ENCODE data around the gene ABTB1.
"Not testable (repeated sequence)": the region's sequence is repeated elsewhere in the genome, so short reads cannot be mapped to it uniquely, and the experiment has no call there.

Gene ABTB1

GRCh38 chr3:127693336-127693843, 20.6 kb downstream of the ABTB1 start:
- Histone ChIP-seq H3K27me3 (ENCODE audit: control insufficient read depth, insufficient read depth, low read length) (no peaks in the 10 kb centered on the region), H3K9ac (ENCODE audit: low read length) (no peak overlapping the region), H3K9me3 (ENCODE audit: control insufficient read depth, low read length) (no peaks in the 10 kb centered on the region), H3K4me1 (ENCODE audit: control insufficient read depth, insufficient read depth, low read length) (peaks cover 23% of the 10 kb centered on the region), H3K36me3 (ENCODE audit: control insufficient read depth, insufficient read depth, low read length) (peaks cover 9% of the 10 kb centered on the region), H3K4me3 (ENCODE audit: low read length) (no peak overlapping the region)

- Histone ChIP-seq H3K27me3 (ENCODE audit: control insufficient read depth, insufficient read depth, low read length) (no peaks in the 10 kb centered on the region), H3K4me3 (ENCODE audit: low read length) (no peak overlapping the region), H3K36me3 (ENCODE audit: control insufficient read depth, insufficient read depth, low read length) (peaks cover 9% of the 10 kb centered on the region), H3K9ac (ENCODE audit: low read length) (no peak overlapping the region), H3K9me3 (ENCODE audit: control insufficient read depth, low read length) (no peaks in the 10 kb centered on the region), H3K4me1 (ENCODE audit: control insufficient read depth, insufficient read depth, low read length) (peaks cover 28% of the 10 kb centered on the region)
Observed at GRCh38 chr3:127694467-127695215, 21.9 kb downstream of the ABTB1 start.

GRCh38 chr3:127697551-127698240, 24.9 kb downstream of the ABTB1 start:
- Histone ChIP-seq H3K4me1 (ENCODE audit: control insufficient read depth, insufficient read depth, low read length) (peaks cover 28% of the 10 kb centered on the region), H3K4me3 (ENCODE audit: low read length) (no peak overlapping the region), H3K27me3 (ENCODE audit: control insufficient read depth, insufficient read depth, low read length) (no peaks in the 10 kb centered on the region), H3K9ac (ENCODE audit: low read length) (no peak overlapping the region), H3K9me3 (ENCODE audit: control insufficient read depth, low read length) (no peaks in the 10 kb centered on the region), H3K36me3 (ENCODE audit: control insufficient read depth, insufficient read depth, low read length) (peaks cover 9% of the 10 kb centered on the region)

GRCh38 chr3:127698286-127698685, 25.5 kb downstream of the ABTB1 start:
- Histone ChIP-seq H3K27me3 (ENCODE audit: control insufficient read depth, insufficient read depth, low read length) (no peaks in the 10 kb centered on the region), H3K36me3 (ENCODE audit: control insufficient read depth, insufficient read depth, low read length) (peaks cover 4% of the 10 kb centered on the region), H3K4me1 (ENCODE audit: control insufficient read depth, insufficient read depth, low read length) (peaks cover 28% of the 10 kb centered on the region), H3K4me3 (ENCODE audit: low read length) (no peak overlapping the region), H3K9ac (ENCODE audit: low read length) (no peak overlapping the region), H3K9me3 (ENCODE audit: control insufficient read depth, low read length) (no peaks in the 10 kb centered on the region)

GRCh38 chr3:127698691-127699415, 26.1 kb downstream of the ABTB1 start:
- no peaks in the 10 kb centered on the region for H3K27me3 ChIP-seq (ENCODE audit: control insufficient read depth, insufficient read depth, low read length)
- H3K36me3 ChIP-seq (ENCODE audit: control insufficient read depth, insufficient read depth, low read length): peaks cover 4% of the 10 kb centered on the region
- no peak overlapping the region for H3K4me3 ChIP-seq (ENCODE audit: low read length)
- peaks cover 28% of the 10 kb centered on the region for H3K4me1 ChIP-seq (ENCODE audit: control insufficient read depth, insufficient read depth, low read length)
- H3K9ac ChIP-seq (ENCODE audit: low read length): no peak overlapping the region
- H3K9me3 ChIP-seq (ENCODE audit: control insufficient read depth, low read length): no peaks in the 10 kb centered on the region

- no peak overlapping the region for H3K9ac ChIP-seq (ENCODE audit: low read length)
Observed at GRCh38 chr3:127699416-127700300, 26.9 kb downstream of the ABTB1 start.

GRCh38 chr3:127700406-127700805, 27.7 kb downstream of the ABTB1 start:
- H3K9me3 ChIP-seq (ENCODE audit: control insufficient read depth, low read length): no peaks in the 10 kb centered on the region
- H3K4me3 ChIP-seq (ENCODE audit: low read length): no peak overlapping the region
- H3K9ac ChIP-seq (ENCODE audit: low read length): no peak overlapping the region
- H3K27me3 ChIP-seq (ENCODE audit: control insufficient read depth, insufficient read depth, low read length): no peaks in the 10 kb centered on the region
- no peaks in the 10 kb centered on the region for H3K36me3 ChIP-seq (ENCODE audit: control insufficient read depth, insufficient read depth, low read length)
- peaks cover 28% of the 10 kb centered on the region for H3K4me1 ChIP-seq (ENCODE audit: control insufficient read depth, insufficient read depth, low read length)

More at GRCh38 chr3:127699416-127700300, 26.9 kb downstream of the ABTB1 start:
- Histone ChIP-seq H3K27me3 (ENCODE audit: control insufficient read depth, insufficient read depth, low read length) (no peaks in the 10 kb centered on the region), H3K36me3 (ENCODE audit: control insufficient read depth, insufficient read depth, low read length) (peaks cover 4% of the 10 kb centered on the region), H3K4me3 (ENCODE audit: low read length) (no peak overlapping the region), H3K4me1 (ENCODE audit: control insufficient read depth, insufficient read depth, low read length) (peaks cover 28% of the 10 kb centered on the region), H3K9me3 (ENCODE audit: control insufficient read depth, low read length) (no peaks in the 10 kb centered on the region)

- Histone ChIP-seq H3K9ac (ENCODE audit: low read length) (no peak overlapping the region), H3K9me3 (ENCODE audit: control insufficient read depth, low read length) (no peaks in the 10 kb centered on the region), H3K4me1 (ENCODE audit: control insufficient read depth, insufficient read depth, low read length) (peaks cover 25% of the 10 kb centered on the region), H3K27me3 (ENCODE audit: control insufficient read depth, insufficient read depth, low read length) (no peaks in the 10 kb centered on the region), H3K36me3 (ENCODE audit: control insufficient read depth, insufficient read depth, low read length) (no peaks in the 10 kb centered on the region), H3K4me3 (ENCODE audit: low read length) (no peak overlapping the region)
Observed at GRCh38 chr3:127701280-127701911, 28.6 kb downstream of the ABTB1 start.

- Histone ChIP-seq H3K36me3 (ENCODE audit: control insufficient read depth, insufficient read depth, low read length) (no peaks in the 10 kb centered on the region), H3K9ac (ENCODE audit: low read length) (no peak overlapping the region), H3K27me3 (ENCODE audit: control insufficient read depth, insufficient read depth, low read length) (no peaks in the 10 kb centered on the region), H3K4me1 (ENCODE audit: control insufficient read depth, insufficient read depth, low read length) (peaks cover 17% of the 10 kb centered on the region), H3K4me3 (ENCODE audit: low read length) (no peak overlapping the region), H3K9me3 (ENCODE audit: control insufficient read depth, low read length) (no peaks in the 10 kb centered on the region)
Observed at GRCh38 chr3:127702151-127702578, 29.4 kb downstream of the ABTB1 start.

GRCh38 chr3:127704840-127705239, 32.1 kb downstream of the ABTB1 start:
- H3K9ac ChIP-seq (ENCODE audit: low read length); H3K4me1 ChIP-seq (ENCODE audit: control insufficient read depth, insufficient read depth, low read length); H3K27me3 ChIP-seq (ENCODE audit: control insufficient read depth, insufficient read depth, low read length); H3K36me3 ChIP-seq (ENCODE audit: control insufficient read depth, insufficient read depth, low read length); H3K4me3 ChIP-seq (ENCODE audit: low read length); H3K9me3 ChIP-seq (ENCODE audit: control insufficient read depth, low read length): not testable (repeated sequence)

GRCh38 chr3:127706312-127706711, 33.6 kb downstream of the ABTB1 start:
- Histone ChIP-seq H3K4me3 (ENCODE audit: low read length) (no peak overlapping the region), H3K9me3 (ENCODE audit: control insufficient read depth, low read length) (no peaks in the 10 kb centered on the region), H3K27me3 (ENCODE audit: control insufficient read depth, insufficient read depth, low read length) (no peaks in the 10 kb centered on the region), H3K9ac (ENCODE audit: low read length) (no peak overlapping the region), H3K4me1 (ENCODE audit: control insufficient read depth, insufficient read depth, low read length) (no peaks in the 10 kb centered on the region), H3K36me3 (ENCODE audit: control insufficient read depth, insufficient read depth, low read length) (no peaks in the 10 kb centered on the region)
